Measurements from ENCODE around the gene DEAF1.
A peak's percentile ranks its signal among the peaks of the same experiment; 100 is the strongest.

DNA sequence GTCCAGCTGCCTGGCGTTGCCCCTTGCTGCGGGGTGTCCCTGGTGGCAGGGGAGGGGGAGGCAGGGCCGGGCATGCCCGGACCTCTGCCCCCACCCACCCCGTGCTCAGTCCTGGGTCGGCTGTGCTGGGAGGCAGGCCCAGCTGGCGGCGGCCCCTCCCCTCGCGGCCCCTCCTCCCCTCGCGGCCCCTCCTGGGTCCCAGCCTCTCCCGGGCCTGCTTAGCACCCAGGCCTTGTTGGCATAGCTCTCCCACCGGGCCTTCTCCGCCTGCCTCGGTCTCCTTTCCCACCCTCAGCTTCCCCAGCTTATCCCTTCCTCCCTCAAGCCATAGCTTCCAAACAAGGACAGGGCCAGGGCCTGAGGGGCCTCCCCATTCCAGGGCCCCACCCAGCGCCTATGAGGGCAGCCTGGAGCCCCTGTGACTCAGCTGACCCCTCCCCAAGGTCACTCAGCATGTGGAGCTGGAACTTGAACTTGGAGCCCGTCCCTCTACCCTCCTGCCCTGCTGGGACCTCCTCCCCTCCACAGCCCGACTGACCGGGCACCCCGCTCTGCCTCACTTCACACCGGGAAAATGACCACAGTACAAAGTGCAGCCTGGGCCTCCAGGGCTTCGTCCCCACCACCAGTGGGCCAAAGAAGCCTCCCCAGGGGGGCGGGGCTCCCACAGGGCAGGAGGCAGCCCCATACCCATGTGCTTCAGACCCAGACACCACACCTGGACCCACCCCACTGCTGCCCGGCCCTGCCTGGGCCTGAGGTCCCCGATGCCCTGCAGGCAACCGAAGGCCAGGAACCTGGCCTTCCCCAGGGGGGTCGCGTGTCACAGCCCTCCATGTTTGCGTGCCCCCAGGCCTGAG is 12.2 kb upstream of the DEAF1 start:
- TF ChIP-seq POLR2A (IDR thresholded peaks at IDR 0.05) (no peak), EP300 (IDR thresholded peaks at IDR 0.05) (no peak)
- TF ChIP-seq, protein P1, sequence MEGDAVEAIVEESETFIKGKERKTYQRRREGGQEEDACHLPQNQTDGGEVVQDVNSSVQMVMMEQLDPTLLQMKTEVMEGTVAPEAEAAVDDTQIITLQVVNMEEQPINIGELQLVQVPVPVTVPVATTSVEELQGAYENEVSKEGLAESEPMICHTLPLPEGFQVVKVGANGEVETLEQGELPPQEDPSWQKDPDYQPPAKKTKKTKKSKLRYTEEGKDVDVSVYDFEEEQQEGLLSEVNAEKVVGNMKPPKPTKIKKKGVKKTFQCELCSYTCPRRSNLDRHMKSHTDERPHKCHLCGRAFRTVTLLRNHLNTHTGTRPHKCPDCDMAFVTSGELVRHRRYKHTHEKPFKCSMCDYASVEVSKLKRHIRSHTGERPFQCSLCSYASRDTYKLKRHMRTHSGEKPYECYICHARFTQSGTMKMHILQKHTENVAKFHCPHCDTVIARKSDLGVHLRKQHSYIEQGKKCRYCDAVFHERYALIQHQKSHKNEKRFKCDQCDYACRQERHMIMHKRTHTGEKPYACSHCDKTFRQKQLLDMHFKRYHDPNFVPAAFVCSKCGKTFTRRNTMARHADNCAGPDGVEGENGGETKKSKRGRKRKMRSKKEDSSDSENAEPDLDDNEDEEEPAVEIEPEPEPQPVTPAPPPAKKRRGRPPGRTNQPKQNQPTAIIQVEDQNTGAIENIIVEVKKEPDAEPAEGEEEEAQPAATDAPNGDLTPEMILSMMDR (IDR thresholded peaks at IDR 0.05): peak in 1 of 6 experiments; percentile 41
